HepG2 (cell line): ENCODE results near the gene POLDIP3. TPM values are rescaled to one million over a fixed set of nuclear protein-coding genes. Genes with fewer than 3 reads are reported as not detected.
A peak's percentile ranks its signal among the peaks of the same experiment; 100 is the strongest.

ENCODE experiments used
- ATF5 ChIP-seq: sonication (generic); formaldehyde crosslinking; IDR thresholded peaks from 2 replicates; pipeline ENCODE4 v1.4.0; 2020; ENCODE audit warnings: mild to moderate bottlenecking, low read depth, missing genetic modification reagents
- DNMT1 ChIP-seq: sonication (generic); formaldehyde crosslinking; IDR thresholded peaks from 2 replicates; pipeline ENCODE4 v1.5.1; 2020; ENCODE audit warnings: mild to moderate bottlenecking, missing genetic modification reagents
- MED1 ChIP-seq: sonication (generic); formaldehyde crosslinking; IDR thresholded peaks from 2 replicates; pipeline ENCODE4 v1.4.0; 2020; ENCODE audit warnings: missing genetic modification reagents
- PRDM4 ChIP-seq: sonication (generic); formaldehyde crosslinking; IDR thresholded peaks from 2 replicates; pipeline ENCODE4 v1.9.0; 2021; ENCODE audit warnings: missing genetic modification reagents, borderline replicate concordance
- RARA ChIP-seq: IDR thresholded peaks from 2 replicates; pipeline ENCODE4 v1.6.1; 2016; ENCODE audit warnings: missing genetic modification reagents, missing compliant biosample characterization
- SAFB2 ChIP-seq: sonication (generic); formaldehyde crosslinking; IDR thresholded peaks from 2 replicates; pipeline ENCODE4 v1.5.1; 2020; ENCODE audit warnings: missing genetic modification reagents, low read depth, mild to moderate bottlenecking, borderline replicate concordance
- TFE3 ChIP-seq: IDR thresholded peaks from 2 replicates; pipeline ENCODE4 v1.6.1; 2016
- ZNF121 ChIP-seq: sonication (generic); formaldehyde crosslinking; IDR thresholded peaks from 2 replicates; pipeline ENCODE4 v1.5.0; 2020; ENCODE audit warnings: mild to moderate bottlenecking, missing genetic modification reagents
- ZNF18 ChIP-seq: sonication (generic); formaldehyde crosslinking; IDR thresholded peaks from 2 replicates; pipeline ENCODE4 v1.8.0; 2022; ENCODE audit warnings: mild to moderate bottlenecking, missing genetic modification reagents; ENCODE audit not compliant: insufficient replicate concordance
- ZNF543 ChIP-seq: sonication (generic); formaldehyde crosslinking; IDR thresholded peaks from 2 replicates; pipeline ENCODE4 v1.4.0; 2020; ENCODE audit warnings: mild to moderate bottlenecking, missing genetic modification reagents
- ZNF646 ChIP-seq: sonication (generic); formaldehyde crosslinking; IDR thresholded peaks from 2 replicates; pipeline ENCODE4 v1.9.0; 2021; ENCODE audit warnings: mild to moderate bottlenecking, missing genetic modification reagents
- ZNF672 ChIP-seq: sonication (generic); formaldehyde crosslinking; IDR thresholded peaks from 2 replicates; pipeline ENCODE4 v1.8.1; 2022; ENCODE audit warnings: missing genetic modification reagents
- ZNF720 ChIP-seq: sonication (generic); formaldehyde crosslinking; IDR thresholded peaks from 2 replicates; pipeline ENCODE4 v1.4.0; 2020; ENCODE audit warnings: missing genetic modification reagents
- ZNF816 ChIP-seq: sonication (generic); formaldehyde crosslinking; IDR thresholded peaks from 2 replicates; pipeline ENCODE4 v1.8.0; 2022; ENCODE audit warnings: missing genetic modification reagents, mild to moderate bottlenecking, borderline replicate concordance
- ZUFSP ChIP-seq: sonication (generic); formaldehyde crosslinking; IDR thresholded peaks from 2 replicates; pipeline ENCODE4 v1.9.0; 2021; ENCODE audit warnings: missing genetic modification reagents, mild to moderate bottlenecking, borderline replicate concordance
- polyA plus RNA-seq, 8 experiments: library from polyadenylated mRNA; depleted of rRNA in 3 of 8; stranded (reverse) in 7 of 8; unstranded in 1 of 8; fragments of >200 nt; fragmentation: Illumina TruSeq in 4 of 8; extraction: Trizol in 4 of 8; gene quantifications; 2 replicates each; pipeline versions ENCODE4 v1.2.1 to v1.2.3, GENCODE V29; 2011 to 2016; ENCODE audit warnings: low read depth in 4 of 8, missing spikeins in 1 of 8, mixed read lengths in 1 of 8; ENCODE audit not compliant: insufficient read depth in 1 of 8
- total RNA-seq, 5 experiments: library from RNA; depleted of rRNA; stranded (reverse); fragments of >200 nt; fragmentation: Illumina TruSeq; extraction: Trizol; gene quantifications; 2 replicates each; pipeline ENCODE4 v1.2.3, GENCODE V29; 2016; ENCODE audit warnings: low read depth in 1 of 5

The POLDIP3 gene
- total and polyA plus RNA-seq, 2 of the 13 experiments (the other 11 are each of a cell fraction or from before 2014, with no cell fraction given): 45.8 to 47.4 TPM

GRCh38 chr22:42536166-42536565, 78.5 kb downstream of the POLDIP3 start (continued):
- TF ChIP-seq MED1 (CRISPR knock-in tag) (0 out of 2 replicates have a peak, but pooled peaks have one; percentile 49), TFE3 (peak; percentile 48; the same call in 1 of the 2 replicates), RARA (CRISPR knock-in tag) (peak; percentile 62), ZNF543 (no peak), ZNF121 (CRISPR knock-in tag) (no peak), ZNF672 (CRISPR knock-in tag) (no peak), DNMT1 (CRISPR knock-in tag) (no peak), ZNF18 (peak; percentile 63), ZUFSP (CRISPR knock-in tag) (no peak), SAFB2 (no peak), ZNF646 (CRISPR knock-in tag) (no peak), ZNF720 (no peak), ATF5 (CRISPR knock-in tag) (no peak), ZNF816 (CRISPR knock-in tag) (no peak), PRDM4 (CRISPR knock-in tag) (no peak)
